ENCODE measurements around the gene VWA5A. TPM values are rescaled to one million over a fixed set of nuclear protein-coding genes. Genes with fewer than 3 reads are reported as not detected.

Gene VWA5A
- total RNA-seq, 1 donor from 2014 or later: 4.6 TPM

DNA sequence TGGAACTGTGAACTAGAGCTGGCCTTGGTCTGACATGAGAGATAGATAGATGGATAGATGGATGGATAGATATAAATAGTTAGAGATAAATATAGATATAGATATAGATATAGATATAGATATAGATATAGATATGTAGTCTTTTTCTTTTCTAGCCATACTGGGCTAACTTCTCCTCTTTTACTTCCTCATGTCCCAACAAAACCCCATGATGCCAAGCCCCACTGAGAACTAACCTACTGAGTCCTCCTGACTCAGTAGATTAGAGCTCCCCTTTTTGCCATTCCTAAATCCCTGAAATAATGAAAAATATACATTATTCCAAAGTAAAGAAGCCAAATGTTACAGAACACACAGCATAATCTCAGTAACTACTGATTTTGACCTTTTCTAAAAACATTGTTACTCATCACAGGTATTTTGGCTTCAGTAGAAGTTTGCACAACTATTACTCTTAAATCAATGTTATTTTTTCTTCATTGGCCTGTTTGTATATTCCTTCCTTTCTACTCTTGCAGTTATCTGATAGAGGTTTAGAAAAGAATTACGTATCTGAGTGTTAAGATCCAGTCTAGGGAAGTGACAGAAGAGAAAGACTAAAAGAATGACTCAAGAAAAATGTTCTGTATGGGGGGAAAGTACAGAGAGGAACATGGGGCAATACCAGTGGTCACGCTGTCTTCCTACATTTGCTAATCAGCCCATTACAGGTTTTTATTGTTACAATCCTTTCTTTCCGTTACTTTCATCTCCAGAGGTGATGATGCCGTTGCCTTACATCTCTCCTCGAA lies 61.9 kb downstream of the VWA5A start:
- Histone ChIP-seq H3K36me3 (no peaks in the 10 kb centered on the region), H3K27me3 (ENCODE audit: low read depth) (no peaks in the 10 kb centered on the region), H3K27ac (replicated peaks) (no peak overlapping the region), H3K4me1 (no peaks in the 10 kb centered on the region), H3K9me3 (replicated peaks) (peaks cover 8% of the 10 kb centered on the region), H3K4me3 (no peak overlapping the region)
- TF ChIP-seq, protein P1, sequence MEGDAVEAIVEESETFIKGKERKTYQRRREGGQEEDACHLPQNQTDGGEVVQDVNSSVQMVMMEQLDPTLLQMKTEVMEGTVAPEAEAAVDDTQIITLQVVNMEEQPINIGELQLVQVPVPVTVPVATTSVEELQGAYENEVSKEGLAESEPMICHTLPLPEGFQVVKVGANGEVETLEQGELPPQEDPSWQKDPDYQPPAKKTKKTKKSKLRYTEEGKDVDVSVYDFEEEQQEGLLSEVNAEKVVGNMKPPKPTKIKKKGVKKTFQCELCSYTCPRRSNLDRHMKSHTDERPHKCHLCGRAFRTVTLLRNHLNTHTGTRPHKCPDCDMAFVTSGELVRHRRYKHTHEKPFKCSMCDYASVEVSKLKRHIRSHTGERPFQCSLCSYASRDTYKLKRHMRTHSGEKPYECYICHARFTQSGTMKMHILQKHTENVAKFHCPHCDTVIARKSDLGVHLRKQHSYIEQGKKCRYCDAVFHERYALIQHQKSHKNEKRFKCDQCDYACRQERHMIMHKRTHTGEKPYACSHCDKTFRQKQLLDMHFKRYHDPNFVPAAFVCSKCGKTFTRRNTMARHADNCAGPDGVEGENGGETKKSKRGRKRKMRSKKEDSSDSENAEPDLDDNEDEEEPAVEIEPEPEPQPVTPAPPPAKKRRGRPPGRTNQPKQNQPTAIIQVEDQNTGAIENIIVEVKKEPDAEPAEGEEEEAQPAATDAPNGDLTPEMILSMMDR (IDR thresholded peaks at IDR 0.05; ENCODE audit: borderline replicate concordance): no peak
- DNase-seq: no peak
- intact Hi-C loops (cut with micrococcal nuclease): no loop called here

DNA sequence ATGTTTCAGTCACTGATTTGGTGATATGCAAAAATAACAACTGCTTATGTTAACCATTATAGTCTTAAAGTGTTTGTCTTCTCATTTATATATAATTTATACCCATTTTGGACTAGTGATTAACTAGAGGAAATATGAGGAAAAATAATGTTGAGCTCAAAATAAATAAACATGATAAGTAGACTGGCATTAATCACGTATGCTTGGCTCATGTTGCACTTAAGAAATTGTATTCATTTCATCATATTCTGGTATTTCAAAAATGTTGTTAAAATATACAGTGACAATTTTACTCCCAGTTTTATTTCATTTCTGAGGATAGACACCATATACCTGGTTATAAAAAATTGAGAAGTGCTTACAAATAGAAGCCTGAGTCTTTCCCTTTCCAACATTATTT lies 64.1 kb downstream of the VWA5A start:
- intact Hi-C loops (cut with micrococcal nuclease): no loop called here
- H3K27ac ChIP-seq (replicated peaks): no peak overlapping the region

DNA sequence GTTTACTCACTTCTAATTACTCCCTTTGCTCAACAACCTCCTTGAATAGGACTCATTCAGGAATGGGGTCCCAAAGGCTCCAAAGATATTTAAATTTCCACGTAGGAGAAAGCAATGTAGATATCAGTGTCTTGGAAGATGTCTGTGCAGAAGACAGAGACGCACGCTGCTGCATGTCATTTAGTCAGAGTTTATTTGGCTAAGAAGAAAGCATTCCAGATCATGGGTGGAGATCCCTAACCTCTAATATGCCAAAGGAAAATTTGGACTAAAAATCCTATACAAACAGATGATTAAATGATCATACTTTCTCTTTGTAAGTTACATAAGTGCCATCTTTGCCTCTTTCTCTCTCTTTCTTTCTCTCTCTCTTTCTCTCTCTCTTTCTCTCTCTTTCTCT lies 67.8 kb downstream of the VWA5A start, which contains the start of gene OR10D3:
Gene OR10D3, plus strand, starts transcription at position 278 of the 400 bp plus-strand sequence. CDS start 1,925 bp downstream, outside the sequence.
- TF ChIP-seq, protein P1 (IDR thresholded peaks at IDR 0.05; ENCODE audit: borderline replicate concordance): no peak
- Histone ChIP-seq H3K27me3 (ENCODE audit: low read depth) (no peaks in the 10 kb centered on the region), H3K4me1 (no peaks in the 10 kb centered on the region), H3K36me3 (no peaks in the 10 kb centered on the region), H3K27ac (replicated peaks) (no peak within 1 kb of the TSS), H3K4me3 (no peak within 1 kb of the TSS), H3K9me3 (replicated peaks) (peaks cover 8% of the 10 kb centered on the region)
- intact Hi-C loops (cut with micrococcal nuclease): no loop called here
- no peak for DNase-seq

More for the DNA sequence above, 64.1 kb downstream of the VWA5A start:
- Histone ChIP-seq H3K27me3 (ENCODE audit: low read depth) (no peaks in the 10 kb centered on the region), H3K36me3 (no peaks in the 10 kb centered on the region), H3K4me3 (no peak overlapping the region), H3K9me3 (replicated peaks) (peaks cover 8% of the 10 kb centered on the region), H3K4me1 (no peaks in the 10 kb centered on the region)
- TF ChIP-seq, protein P1 (IDR thresholded peaks at IDR 0.05; ENCODE audit: borderline replicate concordance): no peak
- DNase-seq: no peak

DNA sequence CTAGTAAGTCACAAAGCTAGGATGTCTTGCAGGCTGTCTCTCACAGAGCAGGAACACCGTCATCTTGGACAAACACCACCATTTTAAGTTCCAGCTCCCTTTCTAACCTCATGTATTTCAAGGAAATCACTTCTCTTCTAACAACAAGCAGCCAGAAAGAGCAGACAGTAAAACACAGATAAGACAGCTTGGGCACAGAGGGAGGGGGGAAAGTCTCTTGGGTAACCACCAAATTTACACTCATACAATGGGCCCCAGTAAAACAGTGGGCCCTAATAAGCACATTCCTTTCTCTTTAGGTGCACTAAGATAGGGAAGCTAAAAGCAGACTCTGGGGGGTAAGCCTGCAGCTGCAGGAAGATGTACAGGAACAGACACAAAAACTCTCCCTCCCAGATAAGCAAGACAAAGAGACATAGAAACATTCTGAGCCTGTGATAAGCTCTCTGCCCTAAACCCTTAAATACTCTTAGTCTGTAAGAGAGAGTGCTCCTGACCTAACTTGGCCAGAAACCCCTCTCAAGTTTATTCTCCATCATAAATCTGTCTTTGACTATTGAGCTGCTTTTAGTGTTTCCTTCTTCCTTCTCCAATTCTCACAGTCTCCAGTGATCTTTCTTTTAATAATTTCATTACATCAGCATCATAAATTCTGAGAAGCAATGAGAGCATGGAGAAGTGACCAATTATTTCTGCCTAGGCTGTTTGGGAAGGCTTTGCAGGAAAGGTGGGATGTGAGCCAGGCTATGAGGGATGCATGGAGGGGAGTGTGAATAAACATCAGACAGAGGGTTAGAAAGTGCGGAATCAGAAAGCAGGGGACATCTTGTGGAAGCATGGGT lies 75.3 kb downstream of the VWA5A start:
- no peaks in the 10 kb centered on the region for H3K36me3 ChIP-seq
- no peaks in the 10 kb centered on the region for H3K27me3 ChIP-seq (ENCODE audit: low read depth)
- no peaks in the 10 kb centered on the region for H3K9me3 ChIP-seq (replicated peaks)
- TF ChIP-seq, protein P1 (IDR thresholded peaks at IDR 0.05; ENCODE audit: borderline replicate concordance): no peak
- DNase-seq: no peak
- H3K27ac ChIP-seq (replicated peaks): no peak overlapping the region
- no peaks in the 10 kb centered on the region for H3K4me1 ChIP-seq
- H3K4me3 ChIP-seq: no peak overlapping the region
- intact Hi-C loops (cut with micrococcal nuclease): no loop called here

DNA sequence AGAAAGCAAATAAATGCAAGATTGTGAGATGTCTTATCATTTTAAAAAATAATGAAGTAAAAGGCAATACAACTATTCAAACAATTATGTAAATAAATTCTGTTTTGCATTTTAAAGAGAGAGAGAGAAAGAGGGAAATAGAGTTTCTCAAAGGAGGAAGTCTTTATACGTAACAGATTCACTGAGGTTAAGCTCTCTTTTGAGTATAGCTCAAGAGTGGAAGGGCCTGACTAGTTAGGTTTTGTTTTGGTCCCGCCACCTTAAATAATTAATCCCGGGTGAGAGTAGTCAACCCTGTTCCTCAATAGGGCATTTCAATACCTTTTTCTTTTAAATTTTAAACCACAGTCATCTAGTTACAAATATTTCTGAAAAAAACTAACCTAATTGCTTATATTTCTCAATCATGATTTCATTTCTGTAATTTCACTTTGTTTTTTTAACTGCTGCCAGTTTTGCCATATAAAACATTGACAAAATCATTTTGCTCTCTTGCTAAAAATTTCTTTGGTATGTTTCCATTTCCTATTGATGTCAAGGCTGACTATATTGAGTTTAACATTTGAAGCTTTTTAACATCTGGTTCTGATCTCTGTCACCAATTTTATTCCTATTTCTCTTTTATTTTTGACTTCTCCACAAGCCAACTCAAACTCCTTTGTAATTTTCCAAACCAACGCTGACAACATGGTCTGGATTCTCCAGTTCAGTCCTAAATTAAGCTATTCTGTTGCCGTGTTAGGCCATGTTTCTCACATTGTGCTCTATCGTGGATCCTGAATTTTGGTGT lies 78.2 kb downstream of the VWA5A start:
- no peak overlapping the region for H3K27ac ChIP-seq (replicated peaks)
- H3K27me3 ChIP-seq (ENCODE audit: low read depth): no peaks in the 10 kb centered on the region
- H3K4me3 ChIP-seq: no peak overlapping the region
- intact Hi-C loops (cut with micrococcal nuclease): no loop called here
- H3K36me3 ChIP-seq: no peaks in the 10 kb centered on the region
- H3K4me1 ChIP-seq: no peaks in the 10 kb centered on the region
- TF ChIP-seq, protein P1 (IDR thresholded peaks at IDR 0.05; ENCODE audit: borderline replicate concordance): no peak
- no peak for DNase-seq
- no peaks in the 10 kb centered on the region for H3K9me3 ChIP-seq (replicated peaks)

All from left ventricle myocardium inferior (tissue), 1 donor.